GM12878 (cell line): Measurements from ENCODE around the gene HOMER2. TPM values are rescaled to one million over a fixed set of nuclear protein-coding genes. Genes with fewer than 3 reads are reported as not detected.

Source experiments
- ATAC-seq: fragments of 200-7000 bp; cut with Tn5 transposase; 3 replicates; pipeline ENCODE4 v1.9.1; 2020; ENCODE audit warnings: mild to moderate bottlenecking, moderate library complexity
- BruUV-seq: library from RNA; stranded (reverse); fragments of 400-500 nt; replicated peaks from 2 replicates; lab custom pipeline; 2021; lab: Mats Ljungman, UMichigan
- CTCF ChIA-PET: fragments of 300-600 bp; sonication (Branson Sonifier 250); formaldehyde crosslinking; extraction: SDS; loops from one replicate; lab custom pipeline; 2021; ENCODE audit warnings: inconsistent platforms; lab: Yijun Ruan, JAX
- POLR2A ChIA-PET: fragments of 350-600 bp; formaldehyde crosslinking; extraction: SDS; loops from one replicate; lab custom pipeline; 2021; ENCODE audit warnings: inconsistent platforms; lab: Charles Lee
- RAD21 ChIA-PET: fragments of 300-600 bp; sonication (Branson Sonifier 250); formaldehyde crosslinking; loops from one replicate; lab custom pipeline; 2023; ENCODE audit warnings: antibody characterized with exemption; ENCODE audit not compliant: unreplicated experiment; lab: Charles Lee
- SMC1A ChIA-PET: fragments of 300-600 bp; sonication (Branson Sonifier 250); formaldehyde crosslinking; loops from one replicate; lab custom pipeline; 2023; ENCODE audit not compliant: unreplicated experiment, uncharacterized antibody; lab: Charles Lee
- DNase-seq: peaks from one replicate; pipeline ENCODE4 v3.0.0-alpha.2; 2011; ENCODE audit warnings: low read depth, low spot score
- FAIRE-seq: peaks from 3 replicates; lab custom pipeline; 2011; peaks lifted over from hg19 to GRCh38; lab: Jason Lieb, UNC
- H2AFZ ChIP-seq: 2 replicates; pipeline ENCODE4 v1.6.0; 2011; ENCODE audit warnings: low read depth, low read length, control low read depth; ENCODE audit not compliant: control insufficient read depth
- H3K27ac ChIP-seq: 2 replicates; pipeline ENCODE4 v1.5.1; 2011; ENCODE audit warnings: control low read depth; ENCODE audit not compliant: control insufficient read depth, insufficient read depth
- H3K27me3 ChIP-seq, 2 experiments: replicated peaks in 1 of 2; 2 replicates each; pipeline versions ENCODE4 v1.6.0 to v1.6.1; 2011; ENCODE audit warnings: low read length in 1 of 2; ENCODE audit not compliant: control insufficient read depth in 2 of 2, insufficient read depth in 2 of 2
- H3K36me3 ChIP-seq, 2 experiments: 2 replicates each; pipeline ENCODE4 v1.5.1; 2011; ENCODE audit warnings: low read length in 1 of 2; ENCODE audit not compliant: control insufficient read depth in 2 of 2, insufficient read depth in 2 of 2
- H3K4me1 ChIP-seq: 2 replicates; pipeline ENCODE4 v1.6.1; 2011; ENCODE audit warnings: mild to moderate bottlenecking, low read length, moderate library complexity, mixed read lengths; ENCODE audit not compliant: control insufficient read depth, insufficient read depth
- H3K4me2 ChIP-seq: 2 replicates; pipeline ENCODE4 v1.6.0; 2011; ENCODE audit warnings: control low read depth; ENCODE audit not compliant: control insufficient read depth, insufficient read depth
- H3K4me3 ChIP-seq: fragments of 200-600 bp; sonication (generic); 2 replicates; pipeline ENCODE4 v1.5.1; 2016
- H3K79me2 ChIP-seq: 2 replicates; pipeline ENCODE4 v1.6.0; 2011; ENCODE audit warnings: low read length; ENCODE audit not compliant: control insufficient read depth, insufficient read depth
- H3K9ac ChIP-seq: 2 replicates; pipeline ENCODE4 v1.8.0; 2011; ENCODE audit warnings: low read length, control low read depth, mixed read lengths; ENCODE audit not compliant: control insufficient read depth, insufficient read depth
- H3K9me3 ChIP-seq: replicated peaks from 3 replicates; pipeline ENCODE4 v1.5.1; 2011; ENCODE audit warnings: mild to moderate bottlenecking, low read length; ENCODE audit not compliant: control insufficient read depth, insufficient read depth
- H4K20me1 ChIP-seq: 2 replicates; pipeline ENCODE4 v1.6.0; 2011; ENCODE audit not compliant: control insufficient read depth, insufficient read depth
- BHLHE40 ChIP-seq, 2 experiments: fragments of 450-650 bp in 1 of 2; IDR thresholded peaks; 2 replicates each; pipeline ENCODE4 v1.6.1; 2011 to 2017; ENCODE audit warnings: low read depth in 2 of 2, borderline replicate concordance in 1 of 2, improper control_type of control experiment in 1 of 2, low read length in 1 of 2, mild to moderate bottlenecking in 1 of 2
- BRCA1 ChIP-seq: IDR thresholded peaks from 2 replicates; pipeline ENCODE4 v1.6.1; 2011; ENCODE audit warnings: low read depth, low read length, improper control_type of control experiment
- KLF5 ChIP-seq: fragments of 450-650 bp; IDR thresholded peaks from 2 replicates; pipeline ENCODE4 v1.6.1; 2014; ENCODE audit warnings: mild to moderate bottlenecking; ENCODE audit not compliant: partially characterized antibody
- RAD51 ChIP-seq: fragments of 450-650 bp; IDR thresholded peaks from 2 replicates; pipeline ENCODE4 v1.6.1; 2016; ENCODE audit warnings: moderate library complexity, mild to moderate bottlenecking, inconsistent platforms
- WGBS: methylation state at CpG from one replicate; pipeline ENCODE4 v1.1.6; 2016; ENCODE audit warnings: low lambda C conversion rate; ENCODE audit not compliant: insufficient replicate concordance, insufficient coverage; ENCODE audit errors: missing lambda C conversion rate; 5-methylcytosine and 5-hydroxymethylcytosine counted together
- in situ Hi-C: fragments of 300-500 bp; cut with MboI; formaldehyde crosslinking; loops from 9 replicates; pipeline ENCODE4 v1.14.3; 2018; ENCODE audit warnings: mixed read lengths
- intact Hi-C: fragments of 100-400 bp; cut with micrococcal nuclease; formaldehyde crosslinking; loops from one replicate; pipeline ENCODE4 v1.14.2; 2022; ENCODE audit not compliant: unreplicated experiment
- polyA plus RNA-seq, 11 experiments: library from polyadenylated mRNA; depleted of rRNA in 4 of 11; unstranded in 6 of 11; stranded (reverse) in 5 of 11; fragments of >200 nt; fragmentation: Nextera tagmentation in 4 of 11; fragmentation: Illumina TruSeq in 1 of 11; extraction: Ambion mirVana in 4 of 11; extraction: Trizol in 1 of 11; gene quantifications; 1 replicate in 1 of 11; 2 replicates in 10 of 11; pipeline versions ENCODE4 v1.2.1 to v1.2.3, GENCODE V29; 2011 to 2016; ENCODE audit warnings: inconsistent platforms in 2 of 11, missing spikeins in 2 of 11, low read depth in 1 of 11
- total RNA-seq, 4 experiments: library from RNA; depleted of rRNA in 3 of 4; stranded (reverse); fragments of >200 nt in 3 of 4; fragmentation: Illumina TruSeq in 1 of 4; extraction: Trizol in 1 of 4; gene quantifications; 2 replicates each; pipeline versions ENCODE4 v1.2.1 to v1.2.3, GENCODE V29; 2013 to 2021
- TF ChIP-seq, protein P1 (sequence below): IDR thresholded peaks from 2 replicates; pipeline ENCODE4 v1.6.1; 2011; ENCODE audit warnings: borderline replicate concordance, low read depth, mild to moderate bottlenecking, moderate library complexity, mixed read lengths, low read length; ENCODE audit not compliant: insufficient read depth; ENCODE audit errors: extremely low read length
- TF ChIP-seq, protein P2 (sequence below): fragments of 450-650 bp; IDR thresholded peaks from 2 replicates; pipeline ENCODE4 v1.6.1; 2018; ENCODE audit warnings: mild to moderate bottlenecking, low read depth, moderate library complexity; ENCODE audit not compliant: partially characterized antibody

HOMER2 gene
- total and polyA plus RNA-seq, 10 of the 15 experiments (the other 5 are each of a cell fraction or from before 2014, with no cell fraction given): 0.60 to 5.0 (median 1.8) TPM

DNA sequence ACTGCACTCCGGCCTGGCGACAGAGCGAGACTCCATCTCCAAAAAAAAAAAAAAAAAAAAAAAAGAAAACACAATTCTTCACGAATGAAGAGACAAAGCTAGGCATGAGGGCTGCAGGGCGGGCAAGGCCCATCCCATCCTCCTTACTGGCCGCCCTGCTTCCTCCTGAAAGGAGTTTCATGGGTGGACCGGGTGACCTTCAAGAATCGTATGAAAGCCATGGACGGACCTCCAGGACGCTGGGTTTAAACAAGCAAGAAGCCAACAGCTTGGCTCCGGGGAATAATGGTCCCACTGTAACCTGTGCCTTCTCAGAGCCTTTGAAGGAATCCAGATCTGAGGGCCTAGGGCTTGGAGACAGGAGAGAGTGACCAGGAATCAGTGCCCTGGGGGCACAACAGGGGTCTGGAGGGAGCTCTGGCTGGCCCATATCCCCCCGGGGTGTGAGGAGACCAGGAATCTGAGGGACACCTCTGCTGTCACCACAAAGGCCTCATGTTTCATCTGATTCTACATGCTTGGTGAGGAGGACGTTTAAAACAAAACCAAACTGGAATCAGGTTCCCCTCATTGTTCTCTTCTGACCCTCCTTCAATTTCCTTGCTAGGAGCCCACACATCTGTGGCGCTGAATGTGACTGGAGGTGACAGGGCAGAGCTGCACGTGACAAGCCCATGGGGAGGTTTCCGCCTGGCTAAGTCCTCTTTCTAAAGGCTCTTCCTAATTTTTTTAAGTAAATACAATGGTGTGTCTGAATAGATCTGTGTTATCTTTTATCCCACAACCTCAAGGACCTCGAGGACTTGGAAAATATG lies 97.0 kb downstream of the HOMER2 start:
- Histone ChIP-seq H3K4me2 (0 out of 2 replicates have a peak overlapping the region, but pooled peaks have one; percentile 13), H3K4me3 (no peak overlapping the region), H3K36me3 (no peaks in the 10 kb centered on the region), H3K9ac (no peak overlapping the region), H3K79me2 (no peaks in the 10 kb centered on the region), H3K27me3 (no peaks in the 10 kb centered on the region), H3K4me1 (no peaks in the 10 kb centered on the region), H4K20me1 (no peaks in the 10 kb centered on the region), H3K9me3 (no peaks in the 10 kb centered on the region), H2AFZ (no peak overlapping the region), H3K27ac (no peak overlapping the region)
- ChIA-PET RAD21 (interaction anchor here (0.6 kb wide), 1 partner anchor 103 kb away, joined by 4 read pairs; no protein-coding TSS in a partner anchor), CTCF (interaction anchor here (0.7 kb wide), 1 partner anchor 87 kb away, joined by 3 read pairs; no protein-coding TSS in a partner anchor), SMC1A (interaction anchor here (1.0 kb wide), 1 partner anchor 23 kb away, joined by 3 read pairs; no protein-coding TSS in a partner anchor), POLR2A (interaction anchor here (0.6 kb wide), 1 partner anchor 96 kb away, joined by 6 read pairs; no protein-coding TSS in a partner anchor)
- TF ChIP-seq KLF5 (no peak), BRCA1 (no peak), RAD51 (peak; percentile 27; the same call in 1 of the 2 replicates), BHLHE40 (IDR thresholded peaks at IDR 0.05; ENCODE audit: borderline replicate concordance in 1 of 2, low read depth in 2 of 2, low read length in 1 of 2) (peak; percentile 57 to 68; a peak in 3 of 4 replicates)
- TF ChIP-seq, protein P1, sequence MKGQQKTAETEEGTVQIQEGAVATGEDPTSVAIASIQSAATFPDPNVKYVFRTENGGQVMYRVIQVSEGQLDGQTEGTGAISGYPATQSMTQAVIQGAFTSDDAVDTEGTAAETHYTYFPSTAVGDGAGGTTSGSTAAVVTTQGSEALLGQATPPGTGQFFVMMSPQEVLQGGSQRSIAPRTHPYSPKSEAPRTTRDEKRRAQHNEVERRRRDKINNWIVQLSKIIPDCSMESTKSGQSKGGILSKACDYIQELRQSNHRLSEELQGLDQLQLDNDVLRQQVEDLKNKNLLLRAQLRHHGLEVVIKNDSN: peak; percentile 11
- TF ChIP-seq, protein P2, sequence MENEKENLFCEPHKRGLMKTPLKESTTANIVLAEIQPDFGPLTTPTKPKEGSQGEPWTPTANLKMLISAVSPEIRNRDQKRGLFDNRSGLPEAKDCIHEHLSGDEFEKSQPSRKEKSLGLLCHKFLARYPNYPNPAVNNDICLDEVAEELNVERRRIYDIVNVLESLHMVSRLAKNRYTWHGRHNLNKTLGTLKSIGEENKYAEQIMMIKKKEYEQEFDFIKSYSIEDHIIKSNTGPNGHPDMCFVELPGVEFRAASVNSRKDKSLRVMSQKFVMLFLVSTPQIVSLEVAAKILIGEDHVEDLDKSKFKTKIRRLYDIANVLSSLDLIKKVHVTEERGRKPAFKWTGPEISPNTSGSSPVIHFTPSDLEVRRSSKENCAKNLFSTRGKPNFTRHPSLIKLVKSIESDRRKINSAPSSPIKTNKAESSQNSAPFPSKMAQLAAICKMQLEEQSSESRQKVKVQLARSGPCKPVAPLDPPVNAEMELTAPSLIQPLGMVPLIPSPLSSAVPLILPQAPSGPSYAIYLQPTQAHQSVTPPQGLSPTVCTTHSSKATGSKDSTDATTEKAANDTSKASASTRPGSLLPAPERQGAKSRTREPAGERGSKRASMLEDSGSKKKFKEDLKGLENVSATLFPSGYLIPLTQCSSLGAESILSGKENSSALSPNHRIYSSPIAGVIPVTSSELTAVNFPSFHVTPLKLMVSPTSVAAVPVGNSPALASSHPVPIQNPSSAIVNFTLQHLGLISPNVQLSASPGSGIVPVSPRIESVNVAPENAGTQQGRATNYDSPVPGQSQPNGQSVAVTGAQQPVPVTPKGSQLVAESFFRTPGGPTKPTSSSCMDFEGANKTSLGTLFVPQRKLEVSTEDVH: no peak
- no peak for ATAC-seq
- FAIRE-seq: no peak
- intact Hi-C loops: no loop called here
- in situ Hi-C loops: no loop called here
- 62% methylated on average over 14 of the region's 17 CpGs for WGBS
- no peak for DNase-seq
- no TSS peak for BruUV-seq
